ENCODE measurements around the gene NR2F6.
A peak's percentile ranks its signal among the peaks of the same experiment; 100 is the strongest.

NR2F6 gene

GRCh38 chr19:17240062-17240752, 5.5 kb downstream of the NR2F6 start:
- no peak for DNase-seq (ENCODE audit: low read depth in 2 of 3, low spot score in 1 of 3)

GRCh38 chr19:17237747-17238706, 7.7 kb downstream of the NR2F6 start:
- DNase-seq (ENCODE audit: low read depth in 2 of 3, low spot score in 1 of 3): no peak

- DNase-seq (ENCODE audit: low read depth in 2 of 3, low spot score in 1 of 3): no peak
These were observed 8.7 kb downstream of the NR2F6 start for GRCh38 chr19:17236811-17237543.

GRCh38 chr19:17235971-17236777, 9.5 kb downstream of the NR2F6 start:
- DNase-seq (ENCODE audit: low read depth in 2 of 3, low spot score in 1 of 3): peak in 1 of 3 donors; percentile 31

GRCh38 chr19:17235300-17235970, 10.3 kb downstream of the NR2F6 start:
- peak; percentile 39 to 64 (median 45) for DNase-seq (ENCODE audit: low read depth in 2 of 3, low spot score in 1 of 3)

GRCh38 chr19:17234911-17235299, 10.8 kb downstream of the NR2F6 start:
- peak; percentile 34 to 71 (median 70) for DNase-seq (ENCODE audit: low read depth in 2 of 3, low spot score in 1 of 3)

GRCh38 chr19:17232258-17232657, 13.5 kb downstream of the NR2F6 start:
- no peak for DNase-seq (ENCODE audit: low read depth in 2 of 3, low spot score in 1 of 3)

GRCh38 chr19:17229890-17230289, 15.8 kb downstream of the NR2F6 start:
- DNase-seq (ENCODE audit: low read depth in 2 of 3, low spot score in 1 of 3): no peak

- DNase-seq (ENCODE audit: low read depth in 2 of 3, low spot score in 1 of 3): no peak
These were observed 17.8 kb downstream of the NR2F6 start for GRCh38 chr19:17227798-17228367.

GRCh38 chr19:17226002-17226933, 19.5 kb downstream of the NR2F6 start, which contains the start of gene OCEL1:
OCEL1 (plus strand) TSS chr19:17226226; CDS start chr19:17226248, 22 bp downstream.
- DNase-seq (ENCODE audit: low read depth in 2 of 3, low spot score in 1 of 3): peak; percentile 94 to 97 (median 95)

- no peak for DNase-seq (ENCODE audit: low read depth in 2 of 3, low spot score in 1 of 3)
These were observed 20.7 kb downstream of the NR2F6 start for GRCh38 chr19:17225053-17225452.

GRCh38 chr19:17220207-17220758, 25.4 kb downstream of the NR2F6 start:
- no peak for DNase-seq (ENCODE audit: low read depth in 2 of 3, low spot score in 1 of 3)

GRCh38 chr19:17219286-17219685, 26.4 kb downstream of the NR2F6 start:
- DNase-seq (ENCODE audit: low read depth in 2 of 3, low spot score in 1 of 3): no peak

- DNase-seq (ENCODE audit: low read depth in 2 of 3, low spot score in 1 of 3): no peak
These were observed 29.6 kb downstream of the NR2F6 start for GRCh38 chr19:17216058-17216670.

GRCh38 chr19:17215127-17215971, 30.4 kb downstream of the NR2F6 start, which contains the start of gene USE1:
USE1 (plus strand) TSS chr19:17215357; CDS start chr19:17215406, 49 bp downstream.
- peak; percentile 74 to 82 (median 79) for DNase-seq (ENCODE audit: low read depth in 2 of 3, low spot score in 1 of 3)

GRCh38 chr19:17214508-17215126, 31.1 kb downstream of the NR2F6 start:
- no peak for DNase-seq (ENCODE audit: low read depth in 2 of 3, low spot score in 1 of 3)
